Suppressor macrophage treated with lipopolysaccharide for 4 hours (primary cell): ENCODE data around the gene HLA-DRA.

Experiments used
- DNase-seq: peaks from one replicate; pipeline ENCODE4 v3.0.0-alpha.2; 2020

HLA-DRA gene

GRCh38 chr6:32439602-32440214 is at the start of gene HLA-DRA:
TSS of gene HLA-DRA (plus strand) at chr6:32439887. CDS start at chr6:32439951, 64 bp downstream.
- DNase-seq = peak; percentile 91

- DNase-seq = no peak
Measured at GRCh38 chr6:32391505-32391904, 48.2 kb upstream of the HLA-DRA start.

- peak; percentile 29 for DNase-seq
Measured at GRCh38 chr6:32393665-32394420, 45.8 kb upstream of the HLA-DRA start.

GRCh38 chr6:32396028-32396427 is 43.7 kb upstream of the HLA-DRA start:
- no peak for DNase-seq

- no peak for DNase-seq
Measured at GRCh38 chr6:32397252-32397920, 42.3 kb upstream of the HLA-DRA start.

GRCh38 chr6:32401284-32401963 is 38.3 kb upstream of the HLA-DRA start:
- no peak for DNase-seq

GRCh38 chr6:32402812-32403211 is 36.9 kb upstream of the HLA-DRA start:
- DNase-seq = no peak

GRCh38 chr6:32405656-32406055 is 34.0 kb upstream of the HLA-DRA start:
- no peak for DNase-seq

GRCh38 chr6:32406197-32406596 is 33.5 kb upstream of the HLA-DRA start:
- DNase-seq = no peak

GRCh38 chr6:32406857-32407256 is 32.8 kb upstream of the HLA-DRA start, which contains the start of gene BTNL2:
TSS of gene BTNL2 (minus strand) at chr6:32407181. CDS start at chr6:32407123, 58 bp downstream.
- DNase-seq = no peak

- DNase-seq = no peak
Measured at GRCh38 chr6:32410906-32411305, 28.8 kb upstream of the HLA-DRA start.

GRCh38 chr6:32411566-32412327 is 27.9 kb upstream of the HLA-DRA start:
- no peak for DNase-seq

- peak; percentile 82 for DNase-seq
Measured at GRCh38 chr6:32413427-32414047, 26.1 kb upstream of the HLA-DRA start.

- peak; percentile 83 for DNase-seq
Measured at GRCh38 chr6:32415521-32416019, 24.1 kb upstream of the HLA-DRA start.

GRCh38 chr6:32416036-32416435 is 23.7 kb upstream of the HLA-DRA start:
- no peak for DNase-seq

- peak; percentile 59 for DNase-seq
Measured at GRCh38 chr6:32424589-32425300, 14.9 kb upstream of the HLA-DRA start.

- DNase-seq = no peak
Measured at GRCh38 chr6:32426338-32426737, 13.3 kb upstream of the HLA-DRA start.

- DNase-seq = no peak
Measured at GRCh38 chr6:32427218-32427617, 12.5 kb upstream of the HLA-DRA start.

GRCh38 chr6:32427934-32428474 is 11.7 kb upstream of the HLA-DRA start:
- DNase-seq = no peak

- DNase-seq = no peak
Measured at GRCh38 chr6:32430179-32430578, 9.5 kb upstream of the HLA-DRA start.

- DNase-seq = no peak
Measured at GRCh38 chr6:32431142-32431541, 8.5 kb upstream of the HLA-DRA start.
